Trophoblast cell (in vitro differentiated cells and primary cell): ENCODE data around the gene ANKRD18A.

Source experiments
- DNase-seq, 2 donors: peaks; one replicate each; pipeline ENCODE4 v3.0.0-alpha.2; 2016
- H2AFZ ChIP-seq: 2 replicates; pipeline ENCODE4 v1.6.1; 2013; ENCODE audit warnings: low read length, moderate library complexity, mild to moderate bottlenecking; ENCODE audit not compliant: insufficient read depth, poor library complexity
- H2AK5ac ChIP-seq: 2 replicates; pipeline ENCODE4 v1.6.1; 2013; ENCODE audit warnings: mild to moderate bottlenecking, low read length
- H2BK120ac ChIP-seq: 2 replicates; pipeline ENCODE4 v1.6.1; 2013; ENCODE audit warnings: low read length, mild to moderate bottlenecking, moderate library complexity; ENCODE audit not compliant: insufficient read depth, poor library complexity
- H2BK12ac ChIP-seq: 2 replicates; pipeline ENCODE4 v1.6.1; 2013; ENCODE audit warnings: mild to moderate bottlenecking, low read length, moderate library complexity
- H2BK5ac ChIP-seq: 2 replicates; pipeline ENCODE4 v1.6.1; 2013; ENCODE audit warnings: low read length, low read depth, moderate library complexity, mild to moderate bottlenecking; ENCODE audit not compliant: poor library complexity
- H3K14ac ChIP-seq: 2 replicates; pipeline ENCODE4 v1.6.1; 2013; ENCODE audit warnings: mild to moderate bottlenecking, low read length
- H3K18ac ChIP-seq: 2 replicates; pipeline ENCODE4 v1.6.1; 2013; ENCODE audit warnings: mild to moderate bottlenecking, low read length
- H3K23ac ChIP-seq: 2 replicates; pipeline ENCODE4 v1.6.1; 2013; ENCODE audit warnings: low read length
- H3K27ac ChIP-seq: 2 replicates; pipeline ENCODE4 v1.5.1; 2013; ENCODE audit warnings: low read depth, mild to moderate bottlenecking, inconsistent platforms, low read length, moderate library complexity
- H3K27me3 ChIP-seq: 2 replicates; pipeline ENCODE4 v1.6.1; 2013; ENCODE audit warnings: inconsistent platforms, mild to moderate bottlenecking, low read length, moderate library complexity; ENCODE audit not compliant: insufficient read depth
- H3K36me3 ChIP-seq, 2 experiments: 1 replicate in 1 of 2; 2 replicates in 1 of 2; pipeline ENCODE4 v1.6.1; 2013; ENCODE audit warnings: low read length in 2 of 2, mild to moderate bottlenecking in 2 of 2, moderate library complexity in 1 of 2; ENCODE audit not compliant: insufficient read depth in 2 of 2, control insufficient read depth in 1 of 2
- H3K4ac ChIP-seq: 2 replicates; pipeline ENCODE4 v1.6.1; 2013; ENCODE audit warnings: low read depth, mild to moderate bottlenecking, low read length, moderate library complexity
- H3K4me1 ChIP-seq, 2 experiments: 1 replicate in 1 of 2; 2 replicates in 1 of 2; pipeline ENCODE4 v1.6.1; 2013; ENCODE audit warnings: low read length in 2 of 2, mild to moderate bottlenecking in 2 of 2, moderate library complexity in 1 of 2; ENCODE audit not compliant: insufficient read depth in 2 of 2, control insufficient read depth in 1 of 2
- H3K4me2 ChIP-seq: 2 replicates; pipeline ENCODE4 v1.6.1; 2013; ENCODE audit warnings: inconsistent platforms, mild to moderate bottlenecking, low read length, moderate library complexity
- H3K4me3 ChIP-seq: 2 replicates; pipeline ENCODE4 v1.5.1; 2013; ENCODE audit warnings: mild to moderate bottlenecking, low read depth, low read length, inconsistent platforms
- H3K79me1 ChIP-seq: one replicate; pipeline ENCODE4 v1.6.1; 2013; ENCODE audit warnings: low read length
- H3K79me2 ChIP-seq: 2 replicates; pipeline ENCODE4 v1.6.1; 2013; ENCODE audit warnings: low read length, mild to moderate bottlenecking; ENCODE audit not compliant: control insufficient read depth, insufficient read depth, poor library complexity
- H3K9ac ChIP-seq: 2 replicates; pipeline ENCODE4 v1.6.1; 2013; ENCODE audit warnings: mild to moderate bottlenecking, low read length
- H3K9me3 ChIP-seq: 2 replicates; pipeline ENCODE4 v1.6.1; 2013; ENCODE audit warnings: low read depth, mild to moderate bottlenecking, control low read depth, inconsistent platforms, low read length; ENCODE audit not compliant: insufficient read depth
- H4K12ac ChIP-seq: 2 replicates; pipeline ENCODE4 v1.6.1; 2013; ENCODE audit warnings: low read depth, mild to moderate bottlenecking, low read length, moderate library complexity
- H4K8ac ChIP-seq: 2 replicates; pipeline ENCODE4 v1.6.1; 2013; ENCODE audit warnings: low read depth, mild to moderate bottlenecking, low read length, moderate library complexity
- H4K91ac ChIP-seq: one replicate; pipeline ENCODE4 v1.6.1; 2013; ENCODE audit warnings: low read depth, mild to moderate bottlenecking, low read length, moderate library complexity
- WGBS: extraction: QIAGEN DNeasy Blood & Tissue Kit; methylation state at CpG from one replicate; pipeline ENCODE4 v1.1.7; 2013; ENCODE audit warnings: missing lambda C conversion rate; ENCODE audit not compliant: insufficient read length, insufficient coverage; ENCODE audit errors: extremely low coverage; 5-methylcytosine and 5-hydroxymethylcytosine counted together

Gene ANKRD18A

GRCh38 chr9:38650564-38650963 lies 30.2 kb upstream of the ANKRD18A start:
- H2BK12ac ChIP-seq: no peak overlapping the region
- H3K4me2 ChIP-seq: no peak overlapping the region
- H3K23ac ChIP-seq: no peak overlapping the region

GRCh38 chr9:38649731-38650363 lies 29.5 kb upstream of the ANKRD18A start:
- Histone ChIP-seq H3K79me1 (no peaks in the 10 kb centered on the region), H3K79me2 (no peaks in the 10 kb centered on the region), H4K8ac (no peak overlapping the region), H3K36me3 (no peaks in the 10 kb centered on the region), H3K18ac (no peak overlapping the region), H2AFZ (no peak overlapping the region), H3K4ac (no peak overlapping the region), H3K4me3 (no peak overlapping the region), H3K27me3 (no peaks in the 10 kb centered on the region), H2BK12ac (no peak overlapping the region), H3K4me1 (no peaks in the 10 kb centered on the region), H3K4me2 (no peak overlapping the region), H3K14ac (no peak overlapping the region), H3K23ac (no peak overlapping the region), H4K91ac (peak overlapping the region; percentile 51), H4K12ac (no peak overlapping the region), H3K9ac (no peak overlapping the region), H2BK120ac (no peak overlapping the region), H2AK5ac (no peak overlapping the region), H3K27ac (no peak overlapping the region), H2BK5ac (no peak overlapping the region), H3K9me3 (no peaks in the 10 kb centered on the region)
- no CpG with 5 or more reads among the region's 8 CpGs for WGBS
- no peak for DNase-seq

More at GRCh38 chr9:38650564-38650963, 30.2 kb upstream of the ANKRD18A start:
- Histone ChIP-seq H3K4me1 (no peaks in the 10 kb centered on the region), H3K36me3 (no peaks in the 10 kb centered on the region), H3K79me1 (no peaks in the 10 kb centered on the region), H2AK5ac (no peak overlapping the region), H3K27ac (no peak overlapping the region), H4K8ac (no peak overlapping the region), H3K79me2 (no peaks in the 10 kb centered on the region), H3K18ac (no peak overlapping the region), H3K14ac (no peak overlapping the region), H4K91ac (no peak overlapping the region), H4K12ac (no peak overlapping the region), H3K27me3 (no peaks in the 10 kb centered on the region), H3K4me3 (no peak overlapping the region), H2BK120ac (no peak overlapping the region), H3K9me3 (no peaks in the 10 kb centered on the region), H3K9ac (no peak overlapping the region), H3K4ac (no peak overlapping the region), H2BK5ac (no peak overlapping the region), H2AFZ (no peak overlapping the region)
- WGBS: no CpG with 5 or more reads among the region's 8 CpGs
- no peak for DNase-seq

DNA sequence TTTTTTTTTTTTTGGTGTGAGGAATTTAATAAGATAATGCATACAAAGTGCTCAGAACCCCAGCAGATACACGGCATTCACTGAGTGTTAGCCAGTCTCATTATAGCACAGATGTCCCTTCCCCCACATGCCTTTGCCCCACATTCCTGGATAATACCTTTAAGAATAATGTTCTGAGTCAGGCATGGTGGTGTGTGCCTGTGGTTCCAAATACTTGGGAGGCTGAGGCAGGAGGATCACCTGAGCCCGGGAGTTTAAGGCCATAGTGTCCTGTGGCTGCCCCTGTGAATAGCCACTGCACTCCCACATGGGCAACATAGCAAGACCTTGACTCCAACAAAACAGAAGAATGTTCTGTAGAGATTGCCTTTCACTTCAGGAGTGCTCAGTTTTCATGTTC lies 24.2 kb upstream of the ANKRD18A start:
- Histone ChIP-seq H3K79me1 (no peaks in the 10 kb centered on the region), H2BK5ac (no peak overlapping the region), H3K9me3 (no peaks in the 10 kb centered on the region), H3K4me2 (no peak overlapping the region), H2AFZ (no peak overlapping the region), H2AK5ac (no peak overlapping the region), H3K18ac (no peak overlapping the region), H4K91ac (no peak overlapping the region), H2BK12ac (no peak overlapping the region), H3K36me3 (no peaks in the 10 kb centered on the region), H3K27ac (no peak overlapping the region), H3K14ac (no peak overlapping the region), H3K23ac (no peak overlapping the region), H4K8ac (no peak overlapping the region), H3K79me2 (no peaks in the 10 kb centered on the region), H2BK120ac (no peak overlapping the region), H3K4ac (no peak overlapping the region), H3K9ac (no peak overlapping the region), H3K4me3 (no peak overlapping the region), H4K12ac (no peak overlapping the region), H3K27me3 (no peaks in the 10 kb centered on the region), H3K4me1 (peaks cover 0 to 3% of the 10 kb centered on the region in 2 experiments)
- DNase-seq: peak; percentile 85 to 88
- WGBS: no CpG with 5 or more reads among the region's 2 CpGs

- WGBS: no CpG with 5 or more reads among the region's 3 CpGs
Measured at GRCh38 chr9:38643815-38644173, 23.4 kb upstream of the ANKRD18A start.

More at GRCh38 chr9:38643815-38644173, 23.4 kb upstream of the ANKRD18A start:
- Histone ChIP-seq H3K36me3 (no peaks in the 10 kb centered on the region), H3K27me3 (no peaks in the 10 kb centered on the region), H2AK5ac (no peak overlapping the region), H3K27ac (no peak overlapping the region), H3K79me1 (no peaks in the 10 kb centered on the region), H3K4me1 (peaks cover 0 to 3% of the 10 kb centered on the region in 2 experiments), H3K4ac (no peak overlapping the region), H2AFZ (no peak overlapping the region), H2BK120ac (no peak overlapping the region), H3K14ac (no peak overlapping the region), H2BK12ac (no peak overlapping the region), H2BK5ac (no peak overlapping the region), H4K91ac (no peak overlapping the region), H4K12ac (no peak overlapping the region), H3K4me2 (no peak overlapping the region), H3K9me3 (no peaks in the 10 kb centered on the region), H3K18ac (no peak overlapping the region), H3K79me2 (no peaks in the 10 kb centered on the region), H4K8ac (no peak overlapping the region), H3K9ac (no peak overlapping the region), H3K4me3 (no peak overlapping the region), H3K23ac (no peak overlapping the region)
- no peak for DNase-seq
